OCI-LY7 (cell line): ENCODE results near the gene FZD2. TPM values are rescaled to one million over a fixed set of nuclear protein-coding genes. Genes with fewer than 3 reads are reported as not detected.

Experiments
- BruUV-seq: library from RNA; stranded (reverse); fragments of 400-500 nt; replicated peaks from 2 replicates; lab custom pipeline; 2021; lab: Mats Ljungman, UMichigan
- CTCF ChIA-PET: fragments of 300-600 bp; sonication (Branson Sonifier 250); formaldehyde crosslinking; loops from one replicate; lab custom pipeline; 2022; ENCODE audit warnings: antibody characterized with exemption; ENCODE audit not compliant: unreplicated experiment; lab: Charles Lee
- POLR2A ChIA-PET: fragments of 300-600 bp; sonication (Branson Sonifier 250); formaldehyde crosslinking; loops from one replicate; lab custom pipeline; 2022; ENCODE audit warnings: antibody characterized with exemption; lab: Charles Lee
- DNase-seq: peaks from one replicate; pipeline ENCODE4 v3.0.0-alpha.2; 2015; ENCODE audit warnings: low spot score
- H2AFZ ChIP-seq: fragments of 200-600 bp; sonication (generic), shearing (Covaris generic); 2 replicates; pipeline ENCODE4 v1.6.1; 2014; ENCODE audit warnings: mild to moderate bottlenecking, antibody characterized with exemption, low read length, moderate library complexity
- H3K27ac ChIP-seq: fragments of 200-600 bp; sonication (generic); 2 replicates; pipeline ENCODE4 v1.5.1; 2014; ENCODE audit warnings: mixed run types, low read depth, mild to moderate bottlenecking, moderate library complexity, low read length, inconsistent platforms; ENCODE audit not compliant: poor library complexity, severe bottlenecking
- H3K36me3 ChIP-seq: fragments of 200-600 bp; sonication (generic); 2 replicates; pipeline ENCODE4 v1.6.1; 2014; ENCODE audit warnings: mild to moderate bottlenecking, antibody characterized with exemption, low read length, moderate library complexity, mixed read lengths; ENCODE audit not compliant: insufficient read depth
- H3K4me1 ChIP-seq: fragments of 200-600 bp; sonication (generic); 2 replicates; pipeline ENCODE4 v1.5.1; 2014; ENCODE audit warnings: mild to moderate bottlenecking, low read length; ENCODE audit not compliant: insufficient read depth, poor library complexity, severe bottlenecking
- H3K4me2 ChIP-seq: fragments of 200-600 bp; sonication (generic); 2 replicates; pipeline ENCODE4 v1.6.1; 2014; ENCODE audit warnings: mild to moderate bottlenecking, low read length
- H3K4me3 ChIP-seq: fragments of 200-600 bp; sonication (generic); 2 replicates; pipeline ENCODE4 v1.5.1; 2014; ENCODE audit warnings: mild to moderate bottlenecking, low read depth, low read length; ENCODE audit not compliant: poor library complexity, severe bottlenecking
- H3K79me2 ChIP-seq: fragments of 200-600 bp; sonication (generic); 2 replicates; pipeline ENCODE4 v1.6.1; 2016; ENCODE audit warnings: low read depth, mild to moderate bottlenecking, low read length, moderate library complexity, mixed read lengths; ENCODE audit not compliant: insufficient read depth
- H3K9me2 ChIP-seq: fragments of 200-600 bp; sonication (generic); 2 replicates; pipeline ENCODE4 v1.6.1; 2016; ENCODE audit warnings: mild to moderate bottlenecking, low read length, mixed read lengths; ENCODE audit not compliant: insufficient read depth
- H3K9me3 ChIP-seq: fragments of 200-600 bp; sonication (generic); 2 replicates; pipeline ENCODE4 v1.6.1; 2014; ENCODE audit warnings: mild to moderate bottlenecking, mixed run types, low read length, mixed read lengths
- H4K20me1 ChIP-seq: fragments of 200-600 bp; sonication (generic); 2 replicates; pipeline ENCODE4 v1.6.1; 2014; ENCODE audit warnings: mild to moderate bottlenecking, antibody characterized with exemption, low read length, moderate library complexity, mixed read lengths; ENCODE audit not compliant: insufficient read depth
- EZH2phosphoT487 ChIP-seq: fragments of 200-600 bp; sonication (generic); IDR thresholded peaks from 2 replicates; pipeline ENCODE4 v1.6.1; 2018; ENCODE audit warnings: low read depth, borderline replicate concordance, mild to moderate bottlenecking, mixed run types, antibody characterized with exemption, low read length, moderate library complexity, mixed read lengths
- intact Hi-C: fragments of 100-400 bp; cut with micrococcal nuclease; formaldehyde crosslinking; loops from one replicate; pipeline ENCODE4 v1.10.0; 2022; ENCODE audit not compliant: unreplicated experiment
- total RNA-seq, 2 experiments: library from RNA; depleted of rRNA in 1 of 2; stranded (reverse); fragments of >200 nt in 1 of 2; shearing (Covaris generic) in 1 of 2; gene quantifications; 2 replicates each; pipeline ENCODE4 v1.2.3, GENCODE V29; 2014 to 2022
- TF ChIP-seq, protein P1 (sequence below): fragments of 200-600 bp; sonication (generic); conservative IDR thresholded peaks from 2 replicates; pipeline ENCODE4 v1.5.1; 2014; ENCODE audit warnings: mild to moderate bottlenecking, antibody characterized with exemption, low read length, moderate library complexity, mixed read lengths

Gene FZD2
- total RNA-seq, 2 experiments from 2014 or later: 3.7 to 9.2 TPM

DNA sequence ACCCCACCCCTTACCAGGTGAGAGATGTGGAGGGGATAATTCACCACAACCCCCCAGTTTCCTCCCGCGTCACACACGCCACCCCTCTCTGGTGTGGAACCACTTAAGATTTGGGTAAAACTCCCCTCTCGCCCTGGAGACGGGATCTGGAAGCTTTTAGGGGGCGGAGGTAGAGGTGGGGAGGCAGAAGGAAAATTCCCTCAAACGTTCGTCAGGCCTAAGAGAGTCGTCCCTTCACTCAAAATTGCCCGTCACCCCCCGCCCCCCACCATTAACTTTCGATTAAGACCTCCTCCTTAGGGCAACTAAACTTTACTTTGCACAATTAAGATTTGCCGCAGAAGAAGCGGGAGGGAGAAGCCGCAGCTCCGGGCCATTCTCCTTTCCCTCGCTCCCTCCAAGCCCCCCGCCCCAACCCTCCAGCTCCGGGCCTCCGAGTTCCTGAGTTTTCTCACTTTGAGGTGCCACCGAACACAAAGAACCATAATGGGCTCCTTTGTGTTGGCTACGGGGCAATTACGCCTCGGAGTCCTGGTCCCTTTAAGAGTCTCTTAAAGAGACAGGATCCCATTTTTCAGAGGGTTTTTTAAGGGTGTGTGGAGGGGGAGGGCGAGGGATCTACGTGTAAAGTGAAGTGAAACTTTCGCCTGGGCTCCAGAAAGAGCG, 985 bp upstream of the FZD2 start:
- intact Hi-C loops: no loop called here
- TF ChIP-seq, protein P1, sequence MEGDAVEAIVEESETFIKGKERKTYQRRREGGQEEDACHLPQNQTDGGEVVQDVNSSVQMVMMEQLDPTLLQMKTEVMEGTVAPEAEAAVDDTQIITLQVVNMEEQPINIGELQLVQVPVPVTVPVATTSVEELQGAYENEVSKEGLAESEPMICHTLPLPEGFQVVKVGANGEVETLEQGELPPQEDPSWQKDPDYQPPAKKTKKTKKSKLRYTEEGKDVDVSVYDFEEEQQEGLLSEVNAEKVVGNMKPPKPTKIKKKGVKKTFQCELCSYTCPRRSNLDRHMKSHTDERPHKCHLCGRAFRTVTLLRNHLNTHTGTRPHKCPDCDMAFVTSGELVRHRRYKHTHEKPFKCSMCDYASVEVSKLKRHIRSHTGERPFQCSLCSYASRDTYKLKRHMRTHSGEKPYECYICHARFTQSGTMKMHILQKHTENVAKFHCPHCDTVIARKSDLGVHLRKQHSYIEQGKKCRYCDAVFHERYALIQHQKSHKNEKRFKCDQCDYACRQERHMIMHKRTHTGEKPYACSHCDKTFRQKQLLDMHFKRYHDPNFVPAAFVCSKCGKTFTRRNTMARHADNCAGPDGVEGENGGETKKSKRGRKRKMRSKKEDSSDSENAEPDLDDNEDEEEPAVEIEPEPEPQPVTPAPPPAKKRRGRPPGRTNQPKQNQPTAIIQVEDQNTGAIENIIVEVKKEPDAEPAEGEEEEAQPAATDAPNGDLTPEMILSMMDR: no peak
- TF ChIP-seq EZH2phosphoT487: no peak
- no TSS peak for BruUV-seq
- no peaks in the 10 kb centered on the region for H3K9me3 ChIP-seq
- no peaks in the 10 kb centered on the region for H3K79me2 ChIP-seq
- no peaks in the 10 kb centered on the region for H4K20me1 ChIP-seq
- peak overlapping the region; percentile 79 for H3K27ac ChIP-seq
- CTCF ChIA-PET: no interaction called here
- POLR2A ChIA-PET: interaction anchor here (0.6 to 0.9 kb wide), 4 partner anchors 20 to 617 kb away, joined by 3 to 6 read pairs (median 4); no protein-coding TSS in a partner anchor
- H2AFZ ChIP-seq: peak overlapping the region; percentile 98
- DNase-seq: peak; percentile 85
- H3K4me3 ChIP-seq: peak overlapping the region; percentile 71
- H3K4me2 ChIP-seq: peak overlapping the region; percentile 96
- no peaks in the 10 kb centered on the region for H3K9me2 ChIP-seq
- H3K36me3 ChIP-seq: no peaks in the 10 kb centered on the region
- peaks cover 11% of the 10 kb centered on the region for H3K4me1 ChIP-seq

DNA sequence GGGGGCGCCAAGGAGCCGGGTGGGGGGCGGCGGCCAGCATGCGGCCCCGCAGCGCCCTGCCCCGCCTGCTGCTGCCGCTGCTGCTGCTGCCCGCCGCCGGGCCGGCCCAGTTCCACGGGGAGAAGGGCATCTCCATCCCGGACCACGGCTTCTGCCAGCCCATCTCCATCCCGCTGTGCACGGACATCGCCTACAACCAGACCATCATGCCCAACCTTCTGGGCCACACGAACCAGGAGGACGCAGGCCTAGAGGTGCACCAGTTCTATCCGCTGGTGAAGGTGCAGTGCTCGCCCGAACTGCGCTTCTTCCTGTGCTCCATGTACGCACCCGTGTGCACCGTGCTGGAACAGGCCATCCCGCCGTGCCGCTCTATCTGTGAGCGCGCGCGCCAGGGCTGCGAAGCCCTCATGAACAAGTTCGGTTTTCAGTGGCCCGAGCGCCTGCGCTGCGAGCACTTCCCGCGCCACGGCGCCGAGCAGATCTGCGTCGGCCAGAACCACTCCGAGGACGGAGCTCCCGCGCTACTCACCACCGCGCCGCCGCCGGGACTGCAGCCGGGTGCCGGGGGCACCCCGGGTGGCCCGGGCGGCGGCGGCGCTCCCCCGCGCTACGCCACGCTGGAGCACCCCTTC, 484 bp downstream of the FZD2 start:
- Histone ChIP-seq H3K79me2 (no peaks in the 10 kb centered on the region), H2AFZ (no peak overlapping the region)
- CTCF ChIA-PET: interaction anchor here (0.8 kb wide), 1 partner anchor 154 kb away, joined by 3 read pairs; no protein-coding TSS in a partner anchor

More for the DNA sequence above, 484 bp downstream of the FZD2 start:
- Histone ChIP-seq H3K9me2 (no peaks in the 10 kb centered on the region), H3K9me3 (no peaks in the 10 kb centered on the region), H3K27ac (no peak overlapping the region), H3K4me2 (peak overlapping the region; percentile 96), H3K4me3 (peak overlapping the region; percentile 71), H4K20me1 (no peaks in the 10 kb centered on the region), H3K36me3 (no peaks in the 10 kb centered on the region), H3K4me1 (peaks cover 11% of the 10 kb centered on the region)
- POLR2A ChIA-PET: interaction anchor here (0.6 kb wide), 1 partner anchor 22 kb away, joined by 3 read pairs; no protein-coding TSS in a partner anchor
- no peak for DNase-seq
- no peak for TF ChIP-seq EZH2phosphoT487
- TF ChIP-seq, protein P1: no peak
- intact Hi-C loops: no loop called here
- no TSS peak for BruUV-seq
